Spleen (tissue), 7 donors: Measurements from ENCODE around the gene SPOCK3.

Experiments used
- POLR2A ChIP-seq, 3 donors: fragments of 450-650 bp; IDR thresholded peaks; one replicate each; pipeline ENCODE4 v1.5.1; 2017; ENCODE audit warnings: antibody characterized with exemption in 3 of 3, mild to moderate bottlenecking in 1 of 3
- TF ChIP-seq, protein P1 (sequence below), 11 experiments: fragments of 200-600 bp in 7 of 11; fragments of 450-650 bp in 4 of 11; sonication (generic) in 4 of 11; IDR thresholded peaks in 8 of 11; conservative IDR thresholded peaks in 3 of 11; 1 replicate in 7 of 11; 2 replicates in 4 of 11; pipeline versions ENCODE4 v1.4.0 to v1.8.0; 2016 to 2021; ENCODE audit warnings: antibody characterized with exemption in 11 of 11, inconsistent platforms in 4 of 11, mild to moderate bottlenecking in 1 of 11
- donor health status: DM: no; HTN: no; CAD: no; lungs with moderate emphysema.
- donor health status: DM: no; HTN: no; CAD: no.
- donor health status: DM: no; HTN: no; CAD: no.

DNA sequence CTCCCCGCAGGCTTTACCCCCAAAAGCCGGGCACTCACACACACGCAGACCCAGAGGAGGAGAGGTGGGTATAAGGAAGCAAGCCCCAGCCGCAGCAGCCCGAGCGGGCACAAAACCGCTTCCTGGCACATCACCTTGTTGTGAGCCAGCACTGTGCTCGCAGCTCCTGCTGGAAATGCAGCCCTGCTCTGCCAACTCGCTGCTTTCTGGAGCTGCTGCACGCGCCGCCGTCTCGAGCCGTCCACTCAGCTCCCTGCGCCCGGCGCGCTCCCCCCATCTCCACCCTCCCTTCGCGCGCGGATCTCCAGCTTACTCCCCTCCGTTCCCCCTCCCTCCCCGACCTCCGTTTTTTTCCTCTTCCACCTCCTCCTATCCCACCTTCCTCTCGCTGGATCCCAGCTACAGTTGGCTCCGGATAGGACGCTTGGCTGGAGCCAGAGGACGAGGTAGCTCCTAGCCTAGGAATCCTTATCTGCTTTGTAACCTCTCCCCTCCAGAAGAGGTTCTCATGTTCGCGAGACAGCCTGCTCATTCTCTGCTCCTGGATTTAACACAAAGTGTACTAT, at the start of gene SPOCK3:
- TF ChIP-seq, protein P1, sequence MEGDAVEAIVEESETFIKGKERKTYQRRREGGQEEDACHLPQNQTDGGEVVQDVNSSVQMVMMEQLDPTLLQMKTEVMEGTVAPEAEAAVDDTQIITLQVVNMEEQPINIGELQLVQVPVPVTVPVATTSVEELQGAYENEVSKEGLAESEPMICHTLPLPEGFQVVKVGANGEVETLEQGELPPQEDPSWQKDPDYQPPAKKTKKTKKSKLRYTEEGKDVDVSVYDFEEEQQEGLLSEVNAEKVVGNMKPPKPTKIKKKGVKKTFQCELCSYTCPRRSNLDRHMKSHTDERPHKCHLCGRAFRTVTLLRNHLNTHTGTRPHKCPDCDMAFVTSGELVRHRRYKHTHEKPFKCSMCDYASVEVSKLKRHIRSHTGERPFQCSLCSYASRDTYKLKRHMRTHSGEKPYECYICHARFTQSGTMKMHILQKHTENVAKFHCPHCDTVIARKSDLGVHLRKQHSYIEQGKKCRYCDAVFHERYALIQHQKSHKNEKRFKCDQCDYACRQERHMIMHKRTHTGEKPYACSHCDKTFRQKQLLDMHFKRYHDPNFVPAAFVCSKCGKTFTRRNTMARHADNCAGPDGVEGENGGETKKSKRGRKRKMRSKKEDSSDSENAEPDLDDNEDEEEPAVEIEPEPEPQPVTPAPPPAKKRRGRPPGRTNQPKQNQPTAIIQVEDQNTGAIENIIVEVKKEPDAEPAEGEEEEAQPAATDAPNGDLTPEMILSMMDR (IDR thresholded peaks at IDR 0.05 in 8 of 11, conservative IDR thresholded peaks at IDR 0.05 in 3 of 11): no peak
- no peak for TF ChIP-seq POLR2A (IDR thresholded peaks at IDR 0.05)
